Central memory CD8-positive, alpha-beta T cell (primary cell): ENCODE measurements around the gene MAPK8.

Experiments
- ATAC-seq: fragments of 150-1000 bp; cut with Tn5 transposase; replicated peaks from 2 replicates; pipeline ENCODE4 v1.10.0; 2022; ENCODE audit warnings: mild to moderate bottlenecking, moderate FRiP score, moderate number of reproducible peaks; ENCODE audit not compliant: poor library complexity, severe bottlenecking; ENCODE audit errors: extremely low read depth
- DNase-seq, 2 donors: peaks; one replicate each; pipeline ENCODE4 v3.0.0; 2021; ENCODE audit warnings: low spot score in 2 of 2
- H3K27ac Mint-ChIP-seq: one replicate; pipeline ENCODE4 v1.8.0; 2022; ENCODE audit warnings: low read depth, mild to moderate bottlenecking, moderate library complexity, mixed read lengths
- H3K27me3 Mint-ChIP-seq: one replicate; pipeline ENCODE4 v1.8.0; 2022; ENCODE audit warnings: mixed read lengths
- H3K36me3 Mint-ChIP-seq: one replicate; pipeline ENCODE4 v1.8.0; 2022; ENCODE audit warnings: mild to moderate bottlenecking, moderate library complexity, mixed read lengths; ENCODE audit not compliant: insufficient read depth
- H3K4me1 Mint-ChIP-seq: one replicate; pipeline ENCODE4 v1.8.0; 2022; ENCODE audit warnings: mixed read lengths
- H3K4me3 Mint-ChIP-seq: one replicate; pipeline ENCODE4 v1.8.0; 2022; ENCODE audit warnings: mild to moderate bottlenecking, moderate library complexity, mixed read lengths
- H3K9me3 Mint-ChIP-seq: one replicate; pipeline ENCODE4 v1.8.0; 2022; ENCODE audit warnings: mixed read lengths

Gene MAPK8

GRCh38 chr10:48478980-48479811 is 172.7 kb downstream of the MAPK8 start:
- ATAC-seq (no peak), DNase-seq (no peak)
- Mint-ChIP-seq H3K36me3 (no peaks in the 10 kb centered on the region), H3K27me3 (peaks cover 62% of the 10 kb centered on the region), H3K9me3 (no peaks in the 10 kb centered on the region), H3K4me3 (no peak overlapping the region), H3K27ac (no peak overlapping the region), H3K4me1 (no peaks in the 10 kb centered on the region)

DNA sequence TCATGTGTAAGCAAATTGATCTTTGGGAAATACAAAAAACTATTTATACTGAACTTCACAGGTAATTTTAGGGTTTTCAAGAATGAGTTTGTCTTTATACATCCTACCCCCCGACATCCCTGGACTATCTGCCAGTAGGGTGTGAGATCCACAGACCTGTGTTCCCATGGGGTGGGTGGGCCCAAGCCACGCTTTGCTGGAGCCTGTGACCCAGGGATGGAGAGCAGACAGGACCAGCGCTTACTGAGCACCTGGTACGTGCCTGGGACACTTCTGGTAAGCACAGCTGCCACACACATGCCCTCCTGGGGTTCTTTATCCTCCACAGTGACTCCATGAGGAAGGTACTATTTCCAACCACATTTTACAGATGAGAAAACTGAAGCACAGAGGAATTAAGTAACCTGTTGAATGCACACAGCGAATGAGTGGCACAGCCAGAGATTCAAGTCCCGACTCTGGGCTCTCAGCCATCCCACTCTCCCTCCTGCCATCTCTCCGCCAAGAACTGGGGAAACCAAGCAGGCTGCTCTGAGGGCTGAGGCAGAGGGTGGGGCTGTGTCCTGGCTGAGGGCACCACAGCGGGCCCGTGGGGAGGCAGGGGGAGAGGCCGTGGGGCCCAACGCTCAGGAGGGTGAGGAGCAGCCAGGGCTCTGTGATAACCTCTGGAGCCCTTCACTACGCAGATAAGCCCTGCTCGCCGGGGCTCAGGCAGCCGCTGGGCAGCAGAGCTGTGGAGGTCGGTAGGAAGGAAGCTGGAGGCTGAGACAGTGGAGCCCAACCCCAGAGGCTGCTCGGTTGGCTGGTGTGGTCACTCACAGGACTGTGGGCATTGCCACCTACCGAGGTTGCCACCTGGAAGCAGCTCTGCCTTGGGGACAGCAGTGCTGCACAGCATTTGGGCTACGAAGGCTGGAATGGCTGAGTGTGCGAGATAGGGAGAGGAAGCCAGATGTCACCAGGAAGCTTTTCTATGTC is 174.2 kb downstream of the MAPK8 start:
- no peaks in the 10 kb centered on the region for H3K36me3 Mint-ChIP-seq
- no peak overlapping the region for H3K27ac Mint-ChIP-seq
- peaks cover 73% of the 10 kb centered on the region for H3K27me3 Mint-ChIP-seq
- no peak for DNase-seq
- no peak overlapping the region for H3K4me3 Mint-ChIP-seq
- H3K4me1 Mint-ChIP-seq = no peaks in the 10 kb centered on the region
- no peak for ATAC-seq
- no peaks in the 10 kb centered on the region for H3K9me3 Mint-ChIP-seq

GRCh38 chr10:48481385-48481784 is 174.9 kb downstream of the MAPK8 start:
- Mint-ChIP-seq H3K4me3 (no peak overlapping the region), H3K27me3 (peaks cover 72% of the 10 kb centered on the region), H3K4me1 (no peaks in the 10 kb centered on the region), H3K27ac (no peak overlapping the region), H3K9me3 (no peaks in the 10 kb centered on the region), H3K36me3 (no peaks in the 10 kb centered on the region)
- DNase-seq = no peak
- ATAC-seq = no peak

- DNase-seq (no peak), ATAC-seq (no peak)
- no peak overlapping the region for H3K27ac Mint-ChIP-seq
- H3K9me3 Mint-ChIP-seq = no peaks in the 10 kb centered on the region
- H3K4me3 Mint-ChIP-seq = no peak overlapping the region
- no peaks in the 10 kb centered on the region for H3K36me3 Mint-ChIP-seq
- H3K4me1 Mint-ChIP-seq = no peaks in the 10 kb centered on the region
- peaks cover 69% of the 10 kb centered on the region for H3K27me3 Mint-ChIP-seq
Measured at GRCh38 chr10:48482207-48482606, 175.7 kb downstream of the MAPK8 start.

DNA sequence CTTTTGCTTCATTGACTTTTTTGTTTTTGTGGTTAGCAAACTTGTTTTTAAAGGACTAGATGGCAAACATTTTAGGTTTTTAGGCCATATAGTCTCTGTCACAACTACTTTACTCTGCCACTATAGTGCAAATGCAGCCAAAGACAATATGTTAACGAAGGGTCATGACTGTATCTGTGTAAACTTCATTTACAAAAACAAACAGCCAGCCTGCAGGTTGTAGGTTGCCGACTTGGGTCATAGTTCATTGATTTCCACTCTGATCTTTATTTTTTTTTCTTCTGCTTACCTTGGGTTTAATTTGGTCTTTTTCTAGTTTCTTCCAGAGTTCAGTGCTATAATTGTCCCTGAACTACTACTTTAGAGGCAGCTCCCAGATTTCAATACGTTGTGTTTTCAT is 178.4 kb downstream of the MAPK8 start:
- no peaks in the 10 kb centered on the region for H3K4me1 Mint-ChIP-seq
- ATAC-seq (no peak), DNase-seq (no peak)
- no peaks in the 10 kb centered on the region for H3K36me3 Mint-ChIP-seq
- peaks cover 50% of the 10 kb centered on the region for H3K27me3 Mint-ChIP-seq
- no peaks in the 10 kb centered on the region for H3K9me3 Mint-ChIP-seq
- no peak overlapping the region for H3K27ac Mint-ChIP-seq
- H3K4me3 Mint-ChIP-seq = no peak overlapping the region

GRCh38 chr10:48485711-48486110 is 179.2 kb downstream of the MAPK8 start:
- Mint-ChIP-seq H3K4me1 (no peaks in the 10 kb centered on the region), H3K4me3 (no peak overlapping the region), H3K9me3 (no peaks in the 10 kb centered on the region), H3K36me3 (no peaks in the 10 kb centered on the region), H3K27me3 (peaks cover 48% of the 10 kb centered on the region), H3K27ac (no peak overlapping the region)
- ATAC-seq (no peak), DNase-seq (no peak)

DNA sequence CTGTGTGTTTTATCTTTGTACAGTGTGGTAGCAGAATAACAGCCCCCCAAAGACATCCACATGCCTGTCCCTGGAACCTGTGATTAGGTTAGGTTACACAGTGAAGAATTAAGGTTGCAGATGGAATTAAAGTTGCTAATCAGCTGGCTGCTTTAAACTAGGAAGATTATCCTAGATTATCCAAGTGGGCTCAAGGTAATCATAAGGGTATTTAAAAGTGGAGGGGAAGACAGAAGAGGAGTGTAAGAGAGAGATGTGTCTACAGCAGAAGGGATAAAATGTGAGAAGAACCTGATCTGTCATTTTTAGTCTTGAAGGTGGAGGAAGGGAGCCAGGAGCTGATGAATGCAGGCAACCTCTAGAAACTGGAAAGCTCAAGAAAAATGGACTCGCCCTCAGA is 180.8 kb downstream of the MAPK8 start:
- no peaks in the 10 kb centered on the region for H3K4me1 Mint-ChIP-seq
- ATAC-seq (no peak), DNase-seq (no peak)
- peaks cover 1% of the 10 kb centered on the region for H3K36me3 Mint-ChIP-seq
- no peak overlapping the region for H3K27ac Mint-ChIP-seq
- peaks cover 55% of the 10 kb centered on the region for H3K27me3 Mint-ChIP-seq
- no peaks in the 10 kb centered on the region for H3K9me3 Mint-ChIP-seq
- H3K4me3 Mint-ChIP-seq = no peak overlapping the region
